Testis (tissue), 3 donors: ENCODE data around the gene SLC41A3. TPM values are rescaled to one million over a fixed set of nuclear protein-coding genes. Genes with fewer than 3 reads are reported as not detected.
A peak's percentile ranks its signal among the peaks of the same experiment; 100 is the strongest.

ENCODE experiments used
- DNase-seq: peaks from one replicate; pipeline ENCODE4 v3.0.0-alpha.2; 2019
- H3K27ac ChIP-seq, 2 donors: fragments of 200-600 bp; sonication (generic); one replicate each; pipeline ENCODE4 v1.5.1; 2019
- H3K27me3 ChIP-seq: fragments of 200-600 bp; sonication (generic); one replicate; pipeline ENCODE4 v1.5.1; 2019
- H3K36me3 ChIP-seq: fragments of 200-600 bp; sonication (generic); one replicate; pipeline ENCODE4 v1.5.1; 2017; ENCODE audit warnings: low read depth; ENCODE audit errors: missing control alignments
- H3K4me1 ChIP-seq: fragments of 200-600 bp; sonication (generic); one replicate; pipeline ENCODE4 v1.5.1; 2019
- H3K4me3 ChIP-seq, 2 donors: fragments of 200-600 bp; sonication (generic); one replicate each; pipeline ENCODE4 v1.5.1; 2017 to 2019
- H3K9me3 ChIP-seq: fragments of 200-600 bp; sonication (generic); one replicate; pipeline ENCODE4 v1.5.1; 2017
- CTCF ChIP-seq, 3 experiments: fragments of 450-650 bp in 2 of 3; fragments of 200-600 bp in 1 of 3; sonication (generic) in 1 of 3; IDR thresholded peaks; one replicate each; pipeline ENCODE4 v1.5.1; 2016 to 2019; ENCODE audit warnings: antibody characterized with exemption in 3 of 3, mild to moderate bottlenecking in 2 of 3, moderate library complexity in 1 of 3
- POLR2A ChIP-seq: fragments of 450-650 bp; IDR thresholded peaks from one replicate; pipeline ENCODE4 v1.6.1; 2017; ENCODE audit warnings: antibody characterized with exemption, mild to moderate bottlenecking, moderate library complexity
- WGBS, 2 donors: methylation state at CpG; one replicate each; pipeline ENCODE4 v1.1.5; 2018; 5-methylcytosine and 5-hydroxymethylcytosine counted together
- intact Hi-C: fragments of 100-400 bp; cut with DNase I; formaldehyde crosslinking; loops from one replicate; pipeline ENCODE4 v1.15.1; 2023; ENCODE audit warnings: low total_unique reads
- polyA plus RNA-seq: library from polyadenylated mRNA; stranded (reverse); fragments of 350-450 nt; fragmentation: Illumina TruSeq; extraction: RNeasy Lipid Tissue Mini Kit (QIAGEN cat#74804); gene quantifications from one replicate; pipeline ENCODE4 v1.2.3, GENCODE V29; 2014; ENCODE audit warnings: low read depth, low replicate concordance; ENCODE audit not compliant: insufficient read depth
- total RNA-seq, 2 donors: library from RNA; depleted of rRNA; stranded (reverse); fragments of >200 nt; gene quantifications; one replicate each; pipeline ENCODE4 v1.2.3, GENCODE V29; 2016

The SLC41A3 gene
- total and polyA plus RNA-seq, 3 donors from 2014 or later, result 160 to 220 (median 161) TPM

GRCh38 chr3:126104028-126104635 is 20.2 kb upstream of the SLC41A3 start:
- H3K27me3 ChIP-seq, result no peaks in the 10 kb centered on the region
- WGBS, 2 donors, result 91% methylated on average over 7 of the region's 7 CpGs; no CpG with 5 or more reads in 1 of the 2 donors
- no peak overlapping the region for H3K4me3 ChIP-seq
- TF ChIP-seq POLR2A, result no peak
- TF ChIP-seq CTCF (IDR thresholded peaks at IDR 0.05), result no peak
- no peaks in the 10 kb centered on the region for H3K36me3 ChIP-seq
- no peaks in the 10 kb centered on the region for H3K9me3 ChIP-seq
- intact Hi-C loops, result no loop called here
- H3K27ac ChIP-seq, result no peak overlapping the region
- peak; percentile 5 for DNase-seq
- no peaks in the 10 kb centered on the region for H3K4me1 ChIP-seq

- H3K4me3 ChIP-seq, result no peak overlapping the region
- no peaks in the 10 kb centered on the region for H3K9me3 ChIP-seq
- 83 to 84% methylated on average over 11 to 22 of the region's 22 CpGs for WGBS, 2 donors
- no peaks in the 10 kb centered on the region for H3K4me1 ChIP-seq
- H3K27me3 ChIP-seq, result no peaks in the 10 kb centered on the region
- TF ChIP-seq CTCF (IDR thresholded peaks at IDR 0.05) (no peak), POLR2A (no peak)
- H3K36me3 ChIP-seq, result no peaks in the 10 kb centered on the region
- intact Hi-C loops, result no loop called here
- H3K27ac ChIP-seq, result no peak overlapping the region
- DNase-seq, result peak; percentile 12
Measured at GRCh38 chr3:126103121-126104027, 19.4 kb upstream of the SLC41A3 start.

GRCh38 chr3:126102530-126102951 is 18.6 kb upstream of the SLC41A3 start:
- Histone ChIP-seq H3K27ac (no peak overlapping the region), H3K9me3 (no peaks in the 10 kb centered on the region), H3K4me1 (no peaks in the 10 kb centered on the region), H3K27me3 (no peaks in the 10 kb centered on the region), H3K36me3 (no peaks in the 10 kb centered on the region), H3K4me3 (no peak overlapping the region)
- WGBS, 2 donors, result 60 to 63% methylated on average over 5 of the region's 5 CpGs
- TF ChIP-seq CTCF (IDR thresholded peaks at IDR 0.05) (no peak), POLR2A (no peak)
- peak; percentile 29 for DNase-seq
- intact Hi-C loops, result no loop called here

GRCh38 chr3:126102011-126102410 is 18.1 kb upstream of the SLC41A3 start:
- H3K4me1 ChIP-seq, result no peaks in the 10 kb centered on the region
- TF ChIP-seq CTCF (IDR thresholded peaks at IDR 0.05) (no peak), POLR2A (no peak)
- H3K9me3 ChIP-seq, result no peaks in the 10 kb centered on the region
- intact Hi-C loops, result no loop called here
- no peak for DNase-seq
- H3K36me3 ChIP-seq, result no peaks in the 10 kb centered on the region
- 67 to 84% methylated on average over 6 to 8 of the region's 8 CpGs for WGBS, 2 donors
- H3K27me3 ChIP-seq, result no peaks in the 10 kb centered on the region
- H3K27ac ChIP-seq, result no peak overlapping the region
- H3K4me3 ChIP-seq, result no peak overlapping the region
